ENCODE measurements around the gene ADCY7. TPM values are rescaled to one million over a fixed set of nuclear protein-coding genes. Genes with fewer than 3 reads are reported as not detected.
"Not testable (repeated sequence)": the region's sequence is repeated elsewhere in the genome, so short reads cannot be mapped to it uniquely, and the experiment has no call there.

ADCY7 gene
- total RNA-seq = 9.8 TPM

- no peak for FAIRE-seq
- DNase-seq (ENCODE audit: low spot score in 2 of 2) = no peak
Measured at GRCh38 chr16:50266337-50267091, at the start of gene ADCY7. Gene ADCY7 (plus strand): TSS chr16:50266551. CDS start chr16:50288180, 21,629 bp downstream.

GRCh38 chr16:50219402-50219975, 46.9 kb upstream of the ADCY7 start:
- FAIRE-seq (no peak), DNase-seq (ENCODE audit: low spot score in 2 of 2) (no peak)

GRCh38 chr16:50224286-50224685, 42.1 kb upstream of the ADCY7 start:
- FAIRE-seq (no peak), DNase-seq (ENCODE audit: low spot score in 2 of 2) (no peak)

- FAIRE-seq (no peak), DNase-seq (ENCODE audit: low spot score in 2 of 2) (no peak)
Measured at GRCh38 chr16:50227120-50227519, 39.2 kb upstream of the ADCY7 start.

GRCh38 chr16:50227665-50228064, 38.7 kb upstream of the ADCY7 start:
- no peak for FAIRE-seq
- no peak for DNase-seq (ENCODE audit: low spot score in 2 of 2)

GRCh38 chr16:50228364-50228868, 37.9 kb upstream of the ADCY7 start:
- FAIRE-seq (no peak), DNase-seq (ENCODE audit: low spot score in 2 of 2) (no peak)

- no peak for FAIRE-seq
- DNase-seq (ENCODE audit: low spot score in 2 of 2) = no peak
Measured at GRCh38 chr16:50229149-50229726, 37.1 kb upstream of the ADCY7 start.

GRCh38 chr16:50234771-50235556, 31.4 kb upstream of the ADCY7 start:
- FAIRE-seq = no peak

GRCh38 chr16:50235581-50235980, 30.8 kb upstream of the ADCY7 start:
- no peak for DNase-seq (ENCODE audit: low spot score in 2 of 2)

More at GRCh38 chr16:50234771-50235556, 31.4 kb upstream of the ADCY7 start:
- DNase-seq (ENCODE audit: low spot score in 2 of 2) = no peak

GRCh38 chr16:50238314-50238713, 28.0 kb upstream of the ADCY7 start:
- FAIRE-seq (no peak), DNase-seq (ENCODE audit: low spot score in 2 of 2) (no peak)

More at GRCh38 chr16:50235581-50235980, 30.8 kb upstream of the ADCY7 start:
- no peak for FAIRE-seq

- FAIRE-seq (no peak), DNase-seq (ENCODE audit: low spot score in 2 of 2) (no peak)
Measured at GRCh38 chr16:50238868-50239301, 27.5 kb upstream of the ADCY7 start.

GRCh38 chr16:50243024-50243423, 23.3 kb upstream of the ADCY7 start:
- FAIRE-seq; DNase-seq (ENCODE audit: low spot score in 2 of 2): not testable (repeated sequence)

GRCh38 chr16:50244140-50244503, 22.2 kb upstream of the ADCY7 start:
- DNase-seq (ENCODE audit: low spot score in 2 of 2) (no peak), FAIRE-seq (no peak)

- no peak for FAIRE-seq
- no peak for DNase-seq (ENCODE audit: low spot score in 2 of 2)
Measured at GRCh38 chr16:50244504-50245416, 21.6 kb upstream of the ADCY7 start.

GRCh38 chr16:50245417-50246298, 20.7 kb upstream of the ADCY7 start:
- FAIRE-seq = no peak
- peak; percentile 86 to 88 for DNase-seq (ENCODE audit: low spot score in 2 of 2)

- FAIRE-seq (no peak), DNase-seq (ENCODE audit: low spot score in 2 of 2) (no peak)
Measured at GRCh38 chr16:50246299-50247122, 19.8 kb upstream of the ADCY7 start.

GRCh38 chr16:50247123-50247905, 19.0 kb upstream of the ADCY7 start:
- FAIRE-seq = no peak

More at GRCh38 chr16:50247123-50247905, 19.0 kb upstream of the ADCY7 start:
- DNase-seq (ENCODE audit: low spot score in 2 of 2) = no peak
